HUES48 (cell line): Measurements from ENCODE around the gene NXPH2.

Source experiments
- H3K27ac ChIP-seq: one replicate; pipeline ENCODE4 v1.7.0; 2013; ENCODE audit warnings: low read depth, low read length, inconsistent platforms
- H3K27me3 ChIP-seq: 2 replicates; pipeline ENCODE4 v1.6.1; 2013; ENCODE audit warnings: mild to moderate bottlenecking, low read length; ENCODE audit not compliant: control insufficient read depth, insufficient read depth
- H3K36me3 ChIP-seq: 2 replicates; pipeline ENCODE4 v1.6.1; 2013; ENCODE audit warnings: low read length; ENCODE audit not compliant: control insufficient read depth, insufficient read depth
- H3K4me1 ChIP-seq: 2 replicates; pipeline ENCODE4 v1.6.1; 2013; ENCODE audit warnings: mild to moderate bottlenecking, low read length; ENCODE audit not compliant: control insufficient read depth, insufficient read depth
- H3K4me3 ChIP-seq: 2 replicates; pipeline ENCODE4 v1.5.1; 2013; ENCODE audit warnings: mild to moderate bottlenecking, low read depth, low read length
- H3K9ac ChIP-seq: 2 replicates; pipeline ENCODE4 v1.6.1; 2013; ENCODE audit warnings: mild to moderate bottlenecking, low read depth, low read length, moderate library complexity
- H3K9me3 ChIP-seq: 2 replicates; pipeline ENCODE4 v1.6.1; 2013; ENCODE audit warnings: low read length; ENCODE audit not compliant: control insufficient read depth, insufficient read depth

Gene NXPH2

DNA sequence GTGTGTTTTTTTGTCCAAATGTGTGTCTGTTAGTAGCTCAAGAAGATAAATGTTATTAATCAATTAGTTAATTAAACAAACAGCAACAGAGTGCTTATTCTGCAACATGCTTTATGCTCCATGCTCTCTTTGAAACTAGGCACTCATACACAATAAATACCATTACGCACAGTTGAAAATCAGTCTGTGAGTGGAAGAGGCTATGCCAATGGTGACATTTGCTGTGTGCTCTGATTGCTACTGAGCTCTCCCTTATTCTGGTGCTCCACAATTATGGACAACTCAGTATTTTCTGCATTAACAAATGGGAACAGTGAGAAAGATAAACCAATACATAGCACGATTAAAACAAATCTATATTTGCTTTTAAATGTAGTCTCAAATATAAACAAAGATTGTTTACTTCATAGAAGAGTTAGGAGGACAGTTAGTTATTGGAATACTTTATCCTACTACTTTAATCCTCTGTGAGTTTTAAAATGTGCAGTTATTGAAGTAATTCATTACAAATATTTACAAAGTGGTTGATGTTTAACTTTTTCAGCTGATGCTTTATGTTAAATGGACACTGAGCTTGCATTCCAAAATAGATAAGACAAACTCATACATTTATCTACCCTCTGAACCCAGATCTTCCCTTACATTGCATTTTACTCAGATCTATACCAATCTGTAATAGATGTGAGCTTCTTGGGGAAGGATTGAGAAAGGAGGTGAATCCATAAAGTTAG is 55.3 kb downstream of the NXPH2 start:
- Histone ChIP-seq H3K9ac (no peak overlapping the region), H3K4me3 (no peak overlapping the region), H3K4me1 (peaks cover 21% of the 10 kb centered on the region), H3K27me3 (no peaks in the 10 kb centered on the region), H3K36me3 (no peaks in the 10 kb centered on the region), H3K27ac (peak overlapping the region; percentile 31), H3K9me3 (no peaks in the 10 kb centered on the region)

- no peaks in the 10 kb centered on the region for H3K27me3 ChIP-seq
- H3K9ac ChIP-seq, result no peak overlapping the region
- no peaks in the 10 kb centered on the region for H3K36me3 ChIP-seq
Observed at GRCh38 chr2:138724327-138724726, 55.9 kb downstream of the NXPH2 start.

DNA sequence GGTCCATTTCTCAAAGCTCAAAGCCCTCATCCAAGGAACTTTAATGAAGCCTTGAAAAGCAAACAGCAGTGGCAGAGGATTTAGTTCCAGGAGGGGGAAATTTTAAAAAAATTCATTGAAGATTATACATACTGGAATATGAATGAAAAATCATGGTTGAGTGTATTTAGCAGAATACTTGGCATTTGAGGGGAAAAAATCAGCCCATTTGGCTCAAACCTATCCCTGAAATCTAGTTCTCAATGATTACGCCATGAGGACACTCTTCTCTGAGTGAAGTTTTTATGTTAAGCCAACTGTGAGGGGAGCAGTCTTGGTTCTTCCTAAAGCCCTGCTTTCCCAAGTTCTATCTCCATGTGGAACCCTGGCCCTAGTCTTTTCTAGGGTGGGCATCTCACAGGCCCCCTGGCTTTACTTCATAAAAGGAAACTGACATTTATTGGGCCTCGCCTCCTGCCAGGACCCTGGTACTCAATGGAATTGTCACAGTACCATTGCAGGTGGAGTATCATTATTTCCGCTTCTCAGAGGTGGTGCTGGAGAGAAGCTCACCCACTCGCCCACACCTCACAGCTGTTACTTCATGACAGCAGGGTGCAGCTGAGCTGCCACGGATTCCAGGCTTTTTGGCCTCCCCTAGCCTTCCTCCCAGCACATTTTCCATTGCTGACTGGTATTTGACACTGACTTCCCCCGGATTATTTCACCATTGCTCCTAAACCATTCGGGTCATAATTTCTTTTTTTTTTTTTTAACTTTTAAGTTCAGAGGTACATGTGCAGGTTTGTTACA is 56.8 kb downstream of the NXPH2 start:
- no peaks in the 10 kb centered on the region for H3K36me3 ChIP-seq
- H3K27me3 ChIP-seq, result no peaks in the 10 kb centered on the region
- no peak overlapping the region for H3K4me3 ChIP-seq
- H3K27ac ChIP-seq, result no peak overlapping the region
- no peak overlapping the region for H3K9ac ChIP-seq
- H3K4me1 ChIP-seq, result peaks cover 25% of the 10 kb centered on the region
- no peaks in the 10 kb centered on the region for H3K9me3 ChIP-seq

More at GRCh38 chr2:138724327-138724726, 55.9 kb downstream of the NXPH2 start:
- no peak overlapping the region for H3K4me3 ChIP-seq
- no peaks in the 10 kb centered on the region for H3K9me3 ChIP-seq
- H3K27ac ChIP-seq, result peak overlapping the region; percentile 31
- peaks cover 21% of the 10 kb centered on the region for H3K4me1 ChIP-seq

DNA sequence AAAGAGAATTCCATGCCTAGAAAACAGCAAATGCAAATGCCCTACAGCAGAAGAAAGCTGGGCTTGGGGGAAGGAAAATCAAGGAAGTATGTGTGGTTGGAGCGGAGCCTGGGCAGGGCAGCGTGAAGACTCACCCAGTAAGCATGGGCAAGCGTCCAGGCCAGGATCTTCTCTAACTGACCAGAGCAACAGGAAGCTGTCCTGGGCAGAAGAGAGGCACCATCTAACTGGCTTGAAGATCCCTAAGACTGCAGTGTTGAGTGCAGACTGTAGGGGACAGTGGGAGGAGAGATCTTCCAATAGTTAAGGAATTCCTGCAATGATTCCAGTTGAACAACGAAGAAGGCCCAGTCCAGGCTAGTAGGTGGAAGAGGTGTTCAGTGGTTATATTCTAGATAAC is 57.9 kb downstream of the NXPH2 start:
- Histone ChIP-seq H3K27ac (no peak overlapping the region), H3K27me3 (no peaks in the 10 kb centered on the region)

GRCh38 chr2:138720035-138720838 is 60.0 kb downstream of the NXPH2 start:
- H3K9ac ChIP-seq, result no peak overlapping the region
- H3K4me1 ChIP-seq, result peaks cover 21% of the 10 kb centered on the region
- no peak overlapping the region for H3K4me3 ChIP-seq
- H3K27ac ChIP-seq, result no peak overlapping the region
- no peaks in the 10 kb centered on the region for H3K36me3 ChIP-seq
- no peaks in the 10 kb centered on the region for H3K27me3 ChIP-seq
- H3K9me3 ChIP-seq, result no peaks in the 10 kb centered on the region

More for the DNA sequence above, 57.9 kb downstream of the NXPH2 start:
- peaks cover 27% of the 10 kb centered on the region for H3K4me1 ChIP-seq
- H3K9ac ChIP-seq, result no peak overlapping the region
- no peaks in the 10 kb centered on the region for H3K36me3 ChIP-seq
- no peaks in the 10 kb centered on the region for H3K9me3 ChIP-seq
- H3K4me3 ChIP-seq, result no peak overlapping the region

- H3K27me3 ChIP-seq, result no peaks in the 10 kb centered on the region
- no peaks in the 10 kb centered on the region for H3K9me3 ChIP-seq
- no peak overlapping the region for H3K9ac ChIP-seq
- no peak overlapping the region for H3K27ac ChIP-seq
- H3K36me3 ChIP-seq, result no peaks in the 10 kb centered on the region
- H3K4me3 ChIP-seq, result no peak overlapping the region
- peaks cover 11% of the 10 kb centered on the region; the same call in 1 of the 2 replicates for H3K4me1 ChIP-seq
Observed at GRCh38 chr2:138718405-138718804, 61.8 kb downstream of the NXPH2 start.

DNA sequence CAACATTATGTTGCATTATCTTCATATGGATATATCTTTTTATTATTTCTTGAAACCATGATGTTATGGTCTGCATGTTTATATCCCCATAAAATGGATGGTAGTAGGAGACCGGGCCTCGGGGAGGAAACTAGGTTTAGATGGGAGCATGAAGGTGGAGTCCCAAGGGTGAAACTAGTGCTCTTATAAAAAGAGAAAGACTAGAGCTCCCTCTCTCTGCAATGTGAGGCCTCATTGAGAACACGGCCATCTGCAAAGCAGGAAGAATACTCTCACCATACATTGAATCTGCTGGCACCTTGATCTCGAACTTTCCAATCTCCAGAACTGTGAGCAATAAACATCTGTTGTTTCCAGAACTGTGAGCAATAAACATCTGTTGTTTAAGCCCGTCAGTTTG is 64.0 kb downstream of the NXPH2 start:
- no peaks in the 10 kb centered on the region for H3K27me3 ChIP-seq
- H3K4me3 ChIP-seq, result no peak overlapping the region
- peaks cover 6% of the 10 kb centered on the region; the same call in 1 of the 2 replicates for H3K4me1 ChIP-seq
- no peaks in the 10 kb centered on the region for H3K36me3 ChIP-seq
- H3K9ac ChIP-seq, result no peak overlapping the region
- H3K9me3 ChIP-seq, result no peaks in the 10 kb centered on the region
- H3K27ac ChIP-seq, result no peak overlapping the region

DNA sequence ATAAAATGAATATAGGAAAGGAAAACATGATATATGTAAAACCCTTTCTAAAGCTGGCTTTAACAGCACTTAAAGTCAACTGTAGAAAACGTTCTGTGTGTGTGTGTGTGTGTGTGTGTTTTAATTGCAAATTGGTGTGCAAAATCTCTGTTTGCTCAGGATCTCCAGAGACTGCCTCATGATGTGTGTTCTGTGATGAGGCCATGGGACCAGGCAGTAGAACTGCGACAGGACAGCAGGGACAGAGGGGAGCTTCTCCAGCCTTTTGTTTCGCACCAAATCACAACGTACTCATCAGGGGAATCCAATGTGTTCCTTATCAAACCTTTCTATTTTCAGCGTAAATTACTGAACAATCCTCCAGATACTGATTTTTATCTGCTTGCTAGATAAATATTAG is 66.7 kb downstream of the NXPH2 start:
- H3K4me3 ChIP-seq, result no peak overlapping the region
- H3K36me3 ChIP-seq, result no peaks in the 10 kb centered on the region
- H3K4me1 ChIP-seq, result peaks cover 3% of the 10 kb centered on the region; the same call in 1 of the 2 replicates
- H3K27me3 ChIP-seq, result no peaks in the 10 kb centered on the region
- H3K9ac ChIP-seq, result no peak overlapping the region
- no peak overlapping the region for H3K27ac ChIP-seq
- H3K9me3 ChIP-seq, result no peaks in the 10 kb centered on the region

DNA sequence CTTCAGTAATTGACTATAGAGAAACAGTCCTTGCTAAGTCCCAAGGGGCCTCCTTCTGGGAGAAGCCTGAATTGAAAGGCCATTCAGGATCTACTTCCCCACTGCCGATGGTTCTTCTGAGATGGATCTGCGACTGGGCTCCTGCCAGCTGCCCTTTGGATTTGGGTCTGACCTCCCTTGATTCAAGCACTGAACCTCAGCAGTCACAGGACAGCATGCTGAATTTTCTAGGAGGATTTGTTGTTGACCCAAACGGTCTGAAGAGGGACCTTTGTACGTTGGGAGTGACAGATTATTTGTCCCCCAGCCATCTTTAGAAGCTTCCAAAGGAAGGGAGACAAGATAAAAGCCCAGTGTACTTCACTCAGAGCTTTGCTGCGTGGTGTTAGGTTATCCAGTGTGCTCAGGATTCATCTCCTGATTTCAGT is 67.1 kb downstream of the NXPH2 start:
- Histone ChIP-seq H3K4me3 (no peak overlapping the region), H3K27me3 (no peaks in the 10 kb centered on the region), H3K4me1 (no peaks in the 10 kb centered on the region; the same call in 1 of the 2 replicates), H3K9me3 (no peaks in the 10 kb centered on the region), H3K9ac (no peak overlapping the region), H3K36me3 (no peaks in the 10 kb centered on the region), H3K27ac (no peak overlapping the region)

- H3K27me3 ChIP-seq, result no peaks in the 10 kb centered on the region
- H3K9ac ChIP-seq, result no peak overlapping the region
- H3K36me3 ChIP-seq, result no peaks in the 10 kb centered on the region
- no peak overlapping the region for H3K4me3 ChIP-seq
- H3K27ac ChIP-seq, result no peak overlapping the region
- H3K4me1 ChIP-seq, result no peaks in the 10 kb centered on the region; the same call in 1 of the 2 replicates
- H3K9me3 ChIP-seq, result no peaks in the 10 kb centered on the region
Observed at GRCh38 chr2:138712212-138712979, 67.8 kb downstream of the NXPH2 start.
